NT2/D1 (cell line): ENCODE measurements around the gene KCNJ9.

Experiments used
- SUZ12 ChIP-seq: IDR thresholded peaks from 2 replicates; pipeline ENCODE4 v1.6.1; 2011; ENCODE audit not compliant: insufficient read length, insufficient read depth; ENCODE audit errors: extremely low read depth
- YY1 ChIP-seq: IDR thresholded peaks from 2 replicates; pipeline ENCODE4 v1.6.1; 2011; ENCODE audit not compliant: insufficient read length, insufficient read depth
- ZNF274 ChIP-seq: IDR thresholded peaks from 2 replicates; pipeline ENCODE4 v1.6.1; 2011; ENCODE audit warnings: mild to moderate bottlenecking, low read depth, low read length

GRCh38 chr1:160058087-160058486 is 23.3 kb upstream of the KCNJ9 start:
- TF ChIP-seq SUZ12 (no peak), ZNF274 (no peak), YY1 (no peak)
